ENCODE measurements around the gene IL4I1. TPM values are rescaled to one million over a fixed set of nuclear protein-coding genes. Genes with fewer than 3 reads are reported as not detected.

The IL4I1 gene
- total and polyA plus RNA-seq, 2 of the 8 experiments (the other 6 are each of a cell fraction or from before 2014, with no cell fraction given), result 0.41 to 0.76 TPM

DNA sequence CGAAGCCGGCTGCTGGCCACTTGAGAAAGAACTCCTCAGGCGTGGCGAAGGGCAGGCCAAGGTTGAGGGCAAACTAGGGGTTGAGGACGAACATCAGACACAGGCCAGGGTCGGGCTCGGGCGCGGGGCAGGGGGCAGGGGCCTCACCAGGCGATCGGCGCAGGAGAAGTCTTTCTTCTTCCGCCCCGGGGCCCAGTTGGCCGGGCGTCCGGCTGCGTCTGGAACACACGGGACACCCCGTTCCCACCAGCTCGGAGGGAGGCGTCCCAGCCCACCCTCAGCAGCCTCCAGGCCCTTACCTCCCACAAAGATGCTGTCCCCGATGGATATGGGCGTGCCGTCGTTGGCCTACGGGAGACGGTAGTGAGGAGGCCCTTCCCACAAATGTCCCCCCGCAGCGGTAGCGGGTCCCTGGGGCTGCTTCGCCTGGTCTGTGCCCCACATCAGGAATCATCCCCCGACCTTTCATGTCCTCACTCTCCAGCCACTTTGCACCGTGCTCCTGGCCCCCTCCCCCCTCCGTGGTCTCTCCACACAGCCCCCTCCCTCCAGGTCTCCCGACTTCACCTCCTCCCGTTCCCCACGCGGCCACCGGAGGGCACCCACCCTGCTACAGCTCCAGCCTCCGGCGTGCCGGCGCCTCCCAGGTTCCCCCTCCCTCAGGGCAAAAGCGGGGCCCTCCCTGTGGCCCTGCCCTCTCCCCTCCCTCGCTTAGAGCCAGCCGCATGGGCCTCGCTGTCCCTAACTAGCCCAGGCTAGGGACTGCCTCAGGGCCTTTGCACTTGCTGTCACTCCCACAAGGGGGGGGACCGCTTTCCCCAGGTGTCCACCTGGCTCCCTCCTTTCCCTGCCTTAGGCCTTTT lies 34.1 kb downstream of the IL4I1 start (continued):
- TF ChIP-seq, protein P1, sequence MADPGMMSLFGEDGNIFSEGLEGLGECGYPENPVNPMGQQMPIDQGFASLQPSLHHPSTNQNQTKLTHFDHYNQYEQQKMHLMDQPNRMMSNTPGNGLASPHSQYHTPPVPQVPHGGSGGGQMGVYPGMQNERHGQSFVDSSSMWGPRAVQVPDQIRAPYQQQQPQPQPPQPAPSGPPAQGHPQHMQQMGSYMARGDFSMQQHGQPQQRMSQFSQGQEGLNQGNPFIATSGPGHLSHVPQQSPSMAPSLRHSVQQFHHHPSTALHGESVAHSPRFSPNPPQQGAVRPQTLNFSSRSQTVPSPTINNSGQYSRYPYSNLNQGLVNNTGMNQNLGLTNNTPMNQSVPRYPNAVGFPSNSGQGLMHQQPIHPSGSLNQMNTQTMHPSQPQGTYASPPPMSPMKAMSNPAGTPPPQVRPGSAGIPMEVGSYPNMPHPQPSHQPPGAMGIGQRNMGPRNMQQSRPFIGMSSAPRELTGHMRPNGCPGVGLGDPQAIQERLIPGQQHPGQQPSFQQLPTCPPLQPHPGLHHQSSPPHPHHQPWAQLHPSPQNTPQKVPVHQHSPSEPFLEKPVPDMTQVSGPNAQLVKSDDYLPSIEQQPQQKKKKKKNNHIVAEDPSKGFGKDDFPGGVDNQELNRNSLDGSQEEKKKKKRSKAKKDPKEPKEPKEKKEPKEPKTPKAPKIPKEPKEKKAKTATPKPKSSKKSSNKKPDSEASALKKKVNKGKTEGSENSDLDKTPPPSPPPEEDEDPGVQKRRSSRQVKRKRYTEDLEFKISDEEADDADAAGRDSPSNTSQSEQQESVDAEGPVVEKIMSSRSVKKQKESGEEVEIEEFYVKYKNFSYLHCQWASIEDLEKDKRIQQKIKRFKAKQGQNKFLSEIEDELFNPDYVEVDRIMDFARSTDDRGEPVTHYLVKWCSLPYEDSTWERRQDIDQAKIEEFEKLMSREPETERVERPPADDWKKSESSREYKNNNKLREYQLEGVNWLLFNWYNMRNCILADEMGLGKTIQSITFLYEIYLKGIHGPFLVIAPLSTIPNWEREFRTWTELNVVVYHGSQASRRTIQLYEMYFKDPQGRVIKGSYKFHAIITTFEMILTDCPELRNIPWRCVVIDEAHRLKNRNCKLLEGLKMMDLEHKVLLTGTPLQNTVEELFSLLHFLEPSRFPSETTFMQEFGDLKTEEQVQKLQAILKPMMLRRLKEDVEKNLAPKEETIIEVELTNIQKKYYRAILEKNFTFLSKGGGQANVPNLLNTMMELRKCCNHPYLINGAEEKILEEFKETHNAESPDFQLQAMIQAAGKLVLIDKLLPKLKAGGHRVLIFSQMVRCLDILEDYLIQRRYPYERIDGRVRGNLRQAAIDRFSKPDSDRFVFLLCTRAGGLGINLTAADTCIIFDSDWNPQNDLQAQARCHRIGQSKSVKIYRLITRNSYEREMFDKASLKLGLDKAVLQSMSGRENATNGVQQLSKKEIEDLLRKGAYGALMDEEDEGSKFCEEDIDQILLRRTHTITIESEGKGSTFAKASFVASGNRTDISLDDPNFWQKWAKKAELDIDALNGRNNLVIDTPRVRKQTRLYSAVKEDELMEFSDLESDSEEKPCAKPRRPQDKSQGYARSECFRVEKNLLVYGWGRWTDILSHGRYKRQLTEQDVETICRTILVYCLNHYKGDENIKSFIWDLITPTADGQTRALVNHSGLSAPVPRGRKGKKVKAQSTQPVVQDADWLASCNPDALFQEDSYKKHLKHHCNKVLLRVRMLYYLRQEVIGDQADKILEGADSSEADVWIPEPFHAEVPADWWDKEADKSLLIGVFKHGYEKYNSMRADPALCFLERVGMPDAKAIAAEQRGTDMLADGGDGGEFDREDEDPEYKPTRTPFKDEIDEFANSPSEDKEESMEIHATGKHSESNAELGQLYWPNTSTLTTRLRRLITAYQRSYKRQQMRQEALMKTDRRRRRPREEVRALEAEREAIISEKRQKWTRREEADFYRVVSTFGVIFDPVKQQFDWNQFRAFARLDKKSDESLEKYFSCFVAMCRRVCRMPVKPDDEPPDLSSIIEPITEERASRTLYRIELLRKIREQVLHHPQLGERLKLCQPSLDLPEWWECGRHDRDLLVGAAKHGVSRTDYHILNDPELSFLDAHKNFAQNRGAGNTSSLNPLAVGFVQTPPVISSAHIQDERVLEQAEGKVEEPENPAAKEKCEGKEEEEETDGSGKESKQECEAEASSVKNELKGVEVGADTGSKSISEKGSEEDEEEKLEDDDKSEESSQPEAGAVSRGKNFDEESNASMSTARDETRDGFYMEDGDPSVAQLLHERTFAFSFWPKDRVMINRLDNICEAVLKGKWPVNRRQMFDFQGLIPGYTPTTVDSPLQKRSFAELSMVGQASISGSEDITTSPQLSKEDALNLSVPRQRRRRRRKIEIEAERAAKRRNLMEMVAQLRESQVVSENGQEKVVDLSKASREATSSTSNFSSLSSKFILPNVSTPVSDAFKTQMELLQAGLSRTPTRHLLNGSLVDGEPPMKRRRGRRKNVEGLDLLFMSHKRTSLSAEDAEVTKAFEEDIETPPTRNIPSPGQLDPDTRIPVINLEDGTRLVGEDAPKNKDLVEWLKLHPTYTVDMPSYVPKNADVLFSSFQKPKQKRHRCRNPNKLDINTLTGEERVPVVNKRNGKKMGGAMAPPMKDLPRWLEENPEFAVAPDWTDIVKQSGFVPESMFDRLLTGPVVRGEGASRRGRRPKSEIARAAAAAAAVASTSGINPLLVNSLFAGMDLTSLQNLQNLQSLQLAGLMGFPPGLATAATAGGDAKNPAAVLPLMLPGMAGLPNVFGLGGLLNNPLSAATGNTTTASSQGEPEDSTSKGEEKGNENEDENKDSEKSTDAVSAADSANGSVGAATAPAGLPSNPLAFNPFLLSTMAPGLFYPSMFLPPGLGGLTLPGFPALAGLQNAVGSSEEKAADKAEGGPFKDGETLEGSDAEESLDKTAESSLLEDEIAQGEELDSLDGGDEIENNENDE (IDR thresholded peaks at IDR 0.05; ENCODE audit: insufficient replicate concordance, low read length), result no peak
- TF ChIP-seq CTBP2 (IDR thresholded peaks at IDR 0.05; ENCODE audit: borderline replicate concordance, insufficient read depth, insufficient read length, low read length) (no peak), CREB1 (IDR thresholded peaks at IDR 0.05) (0 out of 2 replicates have a peak, but pooled peaks have one; percentile 20), KDM1A (IDR thresholded peaks at IDR 0.05; ENCODE audit: borderline replicate concordance, low read length) (peak; percentile 96), SAP30 (IDR thresholded peaks at IDR 0.05; ENCODE audit: insufficient read depth, insufficient replicate concordance, low read length) (no peak), EZH2 (IDR thresholded peaks at IDR 0.05; ENCODE audit: low read depth, low read length, severe bottlenecking) (no peak), RXRA (IDR thresholded peaks at IDR 0.05; ENCODE audit: insufficient read depth, low read depth, low read length) (no peak), BRCA1 (IDR thresholded peaks at IDR 0.05; ENCODE audit: low read depth, low read length) (no peak), FOSL1 (IDR thresholded peaks at IDR 0.05; ENCODE audit: insufficient read depth, low read depth, low read length) (no peak)

All from H1 (cell line).